HCT116 (cell line): ENCODE measurements around the gene MATCAP1. TPM values are rescaled to one million over a fixed set of nuclear protein-coding genes. Genes with fewer than 3 reads are reported as not detected.

Experiments used
- ATAC-seq: fragments of 200-7000 bp; cut with Tn5 transposase; 2 replicates; pipeline ENCODE4 v1.9.1; 2020; ENCODE audit warnings: mild to moderate bottlenecking, moderate library complexity
- BruUV-seq: library from RNA; stranded (reverse); fragments of 400-500 nt; replicated peaks from 2 replicates; lab custom pipeline; 2021; lab: Mats Ljungman, UMichigan
- CTCF ChIA-PET: fragments of 300-600 bp; sonication (Branson Sonifier 250); formaldehyde crosslinking; loops from one replicate; lab custom pipeline; 2021; ENCODE audit warnings: antibody characterized with exemption; lab: Charles Lee
- POLR2A ChIA-PET: fragments of 300-600, 350-600 bp; sonication (Branson Sonifier 250); formaldehyde crosslinking; loops from one replicate; lab custom pipeline; 2021; ENCODE audit warnings: antibody characterized with exemption; lab: Charles Lee
- RAD21 ChIA-PET, 2 experiments: fragments of 300-600 bp; sonication (Branson Sonifier 250); formaldehyde crosslinking; loops; one replicate each; lab custom pipeline; 2023; ENCODE audit warnings: low total read pairs in 2 of 2; ENCODE audit not compliant: uncharacterized antibody in 2 of 2, unreplicated experiment in 2 of 2, low non-redundant PET in 1 of 2; lab: Charles Lee
- DNase-seq: peaks from one replicate; pipeline ENCODE4 v3.0.0-alpha.2; 2010; ENCODE audit warnings: low read depth, low spot score
- H2AFZ ChIP-seq: fragments of 200-600 bp; shearing (Covaris generic), sonication (generic); 2 replicates; pipeline ENCODE4 v1.6.1; 2017; ENCODE audit warnings: low read depth, mixed run types, mixed read lengths, antibody characterized with exemption, low read length; ENCODE audit not compliant: poor library complexity, severe bottlenecking
- H3K27ac ChIP-seq: 2 replicates; pipeline ENCODE4 v1.5.1; 2012; ENCODE audit warnings: low read depth, low read length
- H3K27me3 ChIP-seq: fragments of 200-600 bp; sonication (generic); 2 replicates; pipeline ENCODE4 v1.6.1; 2016; ENCODE audit warnings: mixed run types, low read length, mixed read lengths; ENCODE audit not compliant: insufficient read depth
- H3K36me3 ChIP-seq, 2 experiments: fragments of 200-500 bp in 1 of 2; fragments of 200-600 bp in 1 of 2; sonication (Bioruptor generic) in 1 of 2; sonication (generic) in 1 of 2; 2 replicates each; pipeline versions ENCODE4 v1.5.1 to v1.6.1; 2014 to 2016; ENCODE audit warnings: low read length in 2 of 2, inconsistent platforms in 1 of 2, mixed read lengths in 1 of 2, mixed run types in 1 of 2; ENCODE audit not compliant: insufficient read depth in 2 of 2, control insufficient read depth in 1 of 2
- H3K4me1 ChIP-seq, 2 experiments: fragments of 200-600 bp in 1 of 2; sonication (generic) in 1 of 2; 2 replicates each; pipeline versions ENCODE4 v1.5.1 to v1.6.1; 2012 to 2017; ENCODE audit warnings: low read length in 2 of 2, inconsistent platforms in 1 of 2, mild to moderate bottlenecking in 1 of 2, mixed read lengths in 1 of 2, mixed run types in 1 of 2, moderate library complexity in 1 of 2; ENCODE audit not compliant: insufficient read depth in 2 of 2, control insufficient read depth in 1 of 2
- H3K4me2 ChIP-seq: fragments of 200-600 bp; sonication (generic); 2 replicates; pipeline ENCODE4 v1.6.1; 2017; ENCODE audit warnings: mixed run types, low read length, mixed read lengths
- H3K4me3 ChIP-seq, 2 experiments: fragments of 200-600 bp in 1 of 2; sonication (generic) in 1 of 2; replicated peaks in 1 of 2; 2 replicates each; pipeline ENCODE4 v1.5.1; 2011 to 2016; ENCODE audit warnings: low read length in 2 of 2, control low read depth in 1 of 2, low read depth in 1 of 2, mild to moderate bottlenecking in 1 of 2, mixed read lengths in 1 of 2, mixed run types in 1 of 2
- H3K79me2 ChIP-seq: fragments of 200-600 bp; sonication (generic); 2 replicates; pipeline ENCODE4 v1.6.1; 2017; ENCODE audit warnings: mild to moderate bottlenecking, mixed run types, low read length, moderate library complexity, mixed read lengths; ENCODE audit not compliant: insufficient read depth
- H3K9ac ChIP-seq: fragments of 200-600 bp; sonication (generic); 2 replicates; pipeline ENCODE4 v1.6.1; 2016; ENCODE audit warnings: low read length, mixed read lengths
- H3K9me2 ChIP-seq: fragments of 200-600 bp; sonication (generic), shearing (Covaris generic); 2 replicates; pipeline ENCODE4 v1.6.1; 2017; ENCODE audit warnings: mixed run types, mild to moderate bottlenecking, moderate library complexity; ENCODE audit not compliant: insufficient read depth
- H3K9me3 ChIP-seq, 2 experiments: fragments of 200-500 bp in 1 of 2; fragments of 200-600 bp in 1 of 2; sonication (Bioruptor generic) in 1 of 2; sonication (generic) in 1 of 2; 2 replicates each; pipeline ENCODE4 v1.6.1; 2014 to 2017; ENCODE audit warnings: low read length in 2 of 2, mixed read lengths in 2 of 2, inconsistent platforms in 1 of 2, low read depth in 1 of 2, mild to moderate bottlenecking in 1 of 2, mixed run types in 1 of 2, moderate library complexity in 1 of 2; ENCODE audit not compliant: control insufficient read depth in 1 of 2, insufficient read depth in 1 of 2
- H4K20me1 ChIP-seq: fragments of 200-600 bp; sonication (generic), shearing (Covaris generic); 2 replicates; pipeline ENCODE4 v1.6.1; 2017; ENCODE audit warnings: mixed run types, mild to moderate bottlenecking, moderate library complexity; ENCODE audit not compliant: insufficient read depth
- ATF3 ChIP-seq: IDR thresholded peaks from 2 replicates; pipeline ENCODE4 v1.6.1; 2012
- CBX3 ChIP-seq: IDR thresholded peaks from 2 replicates; pipeline ENCODE4 v1.6.1; 2012; ENCODE audit warnings: low read depth
- CEBPB ChIP-seq: IDR thresholded peaks from 2 replicates; pipeline ENCODE4 v1.6.1; 2012; ENCODE audit warnings: low read depth
- ELF1 ChIP-seq: IDR thresholded peaks from 2 replicates; pipeline ENCODE4 v1.6.1; 2012; ENCODE audit warnings: low read depth, borderline replicate concordance
- EZH2phosphoT487 ChIP-seq: fragments of 200-600 bp; IDR thresholded peaks from 2 replicates; pipeline ENCODE4 v1.6.1; 2018; ENCODE audit warnings: antibody characterized with exemption, borderline replicate concordance
- FOSL1 ChIP-seq: IDR thresholded peaks from 2 replicates; pipeline ENCODE4 v1.6.1; 2012; ENCODE audit warnings: low read depth
- JUND ChIP-seq: IDR thresholded peaks from 2 replicates; pipeline ENCODE4 v1.6.1; 2012
- MAX ChIP-seq: IDR thresholded peaks from 2 replicates; pipeline ENCODE4 v1.6.1; 2012
- RAD21 ChIP-seq: IDR thresholded peaks from 2 replicates; pipeline ENCODE4 v1.6.1; 2012; ENCODE audit warnings: low read depth, mild to moderate bottlenecking
- SIN3A ChIP-seq: IDR thresholded peaks from 2 replicates; pipeline ENCODE4 v1.6.1; 2012; ENCODE audit warnings: low read depth
- SRF ChIP-seq: IDR thresholded peaks from 2 replicates; pipeline ENCODE4 v1.6.1; 2012; ENCODE audit warnings: low read depth
- YY1 ChIP-seq: IDR thresholded peaks from 2 replicates; pipeline ENCODE4 v1.6.1; 2011; ENCODE audit warnings: low read length, low read depth, moderate library complexity, mild to moderate bottlenecking; ENCODE audit not compliant: insufficient replicate concordance; ENCODE audit errors: extremely low read depth
- ZFX ChIP-seq: fragments of 450-650 bp; IDR thresholded peaks from 2 replicates; pipeline ENCODE4 v1.6.1; 2017
- ZNF274 ChIP-seq: fragments of 200-500 bp; sonication (Bioruptor generic); IDR thresholded peaks from 2 replicates; pipeline ENCODE4 v1.6.1; 2014; ENCODE audit warnings: mild to moderate bottlenecking, low read depth, low read length, inconsistent platforms
- intact Hi-C: fragments of 100-400 bp; cut with micrococcal nuclease; formaldehyde crosslinking; loops from 2 replicates; pipeline ENCODE4 v1.10.0; 2022
- total RNA-seq: library from RNA; stranded (reverse); gene quantifications from one replicate; pipeline ENCODE4 v1.2.1, GENCODE V29; 2021; ENCODE audit not compliant: unreplicated experiment
- TF ChIP-seq, protein P1 (sequence below): IDR thresholded peaks from 2 replicates; pipeline ENCODE4 v1.6.1; 2011; ENCODE audit warnings: mild to moderate bottlenecking, low read length, moderate library complexity; ENCODE audit not compliant: insufficient replicate concordance; ENCODE audit errors: extremely low read depth
- TF ChIP-seq, protein P2 (sequence below), 3 experiments: fragments of 200-600 bp in 1 of 3; sonication (generic) in 1 of 3; IDR thresholded peaks in 2 of 3; conservative IDR thresholded peaks in 1 of 3; 2 replicates each; pipeline ENCODE4 v1.5.1; 2012 to 2017; ENCODE audit warnings: low read depth in 2 of 3, low read length in 2 of 3, antibody characterized with exemption in 1 of 3, borderline replicate concordance in 1 of 3, control low read depth in 1 of 3, mild to moderate bottlenecking in 1 of 3, mixed read lengths in 1 of 3, mixed run types in 1 of 3, moderate library complexity in 1 of 3; ENCODE audit not compliant: insufficient read depth in 1 of 3

The MATCAP1 gene
- total RNA-seq, 1 experiment from 2014 or later: 38.7 TPM

DNA sequence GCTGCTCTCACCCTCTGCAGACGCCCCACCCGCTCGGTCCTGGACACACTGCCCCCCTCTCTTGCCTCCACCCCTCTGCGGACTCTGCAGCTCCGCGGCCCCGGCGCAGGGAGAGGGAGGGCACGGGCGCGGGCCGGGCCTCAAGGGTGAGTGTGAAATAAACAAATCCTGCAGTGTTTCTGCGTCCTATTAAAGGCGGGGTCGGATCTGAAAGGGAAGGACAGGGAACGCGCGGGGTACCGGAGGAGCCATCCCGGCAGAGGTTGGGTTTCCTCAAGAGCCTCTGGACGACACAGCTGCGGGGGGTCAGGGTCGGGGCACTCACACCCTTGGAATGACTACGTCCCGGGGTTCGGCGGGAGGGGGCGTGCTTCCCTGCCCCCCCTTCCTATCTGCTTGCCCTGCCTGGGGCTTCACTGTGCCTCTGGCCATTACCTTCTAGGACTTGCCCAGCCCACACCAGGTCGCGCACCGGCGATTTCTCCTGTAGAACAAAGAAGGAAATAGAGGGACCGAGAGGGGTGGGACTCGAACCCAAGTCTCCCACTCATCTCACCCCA, 19.7 kb downstream of the MATCAP1 start:
- no peaks in the 10 kb centered on the region; the same call in 1 of the 2 replicates for H3K79me2 ChIP-seq
- no peaks in the 10 kb centered on the region for H3K9me2 ChIP-seq
- peak overlapping the region; percentile 65 for H3K4me2 ChIP-seq
- ChIA-PET RAD21 (no interaction called here), CTCF (no interaction called here), POLR2A (no interaction called here)
- H2AFZ ChIP-seq: no peak overlapping the region
- H3K36me3 ChIP-seq: no peaks in the 10 kb centered on the region
- intact Hi-C loops: no loop called here
- H3K9me3 ChIP-seq: no peaks in the 10 kb centered on the region
- ATAC-seq: no peak
- no peaks in the 10 kb centered on the region for H3K27me3 ChIP-seq
- H3K27ac ChIP-seq: peak overlapping the region; percentile 13; the same call in 1 of the 2 replicates
- DNase-seq: no peak
- no peaks in the 10 kb centered on the region for H4K20me1 ChIP-seq
- H3K9ac ChIP-seq: peak overlapping the region; percentile 52; the same call in 1 of the 2 replicates
- TF ChIP-seq SIN3A: no peak
- no peak for TF ChIP-seq EZH2phosphoT487
- TF ChIP-seq JUND: no peak
- no peak for TF ChIP-seq ZFX
- TF ChIP-seq SRF: no peak
- TF ChIP-seq RAD21: no peak
- no peak for TF ChIP-seq MAX
- TF ChIP-seq ATF3: no peak
- no peak for TF ChIP-seq FOSL1
- TF ChIP-seq CEBPB: no peak
- TF ChIP-seq, protein P1, sequence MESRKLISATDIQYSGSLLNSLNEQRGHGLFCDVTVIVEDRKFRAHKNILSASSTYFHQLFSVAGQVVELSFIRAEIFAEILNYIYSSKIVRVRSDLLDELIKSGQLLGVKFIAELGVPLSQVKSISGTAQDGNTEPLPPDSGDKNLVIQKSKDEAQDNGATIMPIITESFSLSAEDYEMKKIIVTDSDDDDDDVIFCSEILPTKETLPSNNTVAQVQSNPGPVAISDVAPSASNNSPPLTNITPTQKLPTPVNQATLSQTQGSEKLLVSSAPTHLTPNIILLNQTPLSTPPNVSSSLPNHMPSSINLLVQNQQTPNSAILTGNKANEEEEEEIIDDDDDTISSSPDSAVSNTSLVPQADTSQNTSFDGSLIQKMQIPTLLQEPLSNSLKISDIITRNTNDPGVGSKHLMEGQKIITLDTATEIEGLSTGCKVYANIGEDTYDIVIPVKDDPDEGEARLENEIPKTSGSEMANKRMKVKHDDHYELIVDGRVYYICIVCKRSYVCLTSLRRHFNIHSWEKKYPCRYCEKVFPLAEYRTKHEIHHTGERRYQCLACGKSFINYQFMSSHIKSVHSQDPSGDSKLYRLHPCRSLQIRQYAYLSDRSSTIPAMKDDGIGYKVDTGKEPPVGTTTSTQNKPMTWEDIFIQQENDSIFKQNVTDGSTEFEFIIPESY: no peak
- TF ChIP-seq ELF1: no peak
- TF ChIP-seq YY1: no peak
- TF ChIP-seq CBX3: no peak
- TF ChIP-seq, protein P2, sequence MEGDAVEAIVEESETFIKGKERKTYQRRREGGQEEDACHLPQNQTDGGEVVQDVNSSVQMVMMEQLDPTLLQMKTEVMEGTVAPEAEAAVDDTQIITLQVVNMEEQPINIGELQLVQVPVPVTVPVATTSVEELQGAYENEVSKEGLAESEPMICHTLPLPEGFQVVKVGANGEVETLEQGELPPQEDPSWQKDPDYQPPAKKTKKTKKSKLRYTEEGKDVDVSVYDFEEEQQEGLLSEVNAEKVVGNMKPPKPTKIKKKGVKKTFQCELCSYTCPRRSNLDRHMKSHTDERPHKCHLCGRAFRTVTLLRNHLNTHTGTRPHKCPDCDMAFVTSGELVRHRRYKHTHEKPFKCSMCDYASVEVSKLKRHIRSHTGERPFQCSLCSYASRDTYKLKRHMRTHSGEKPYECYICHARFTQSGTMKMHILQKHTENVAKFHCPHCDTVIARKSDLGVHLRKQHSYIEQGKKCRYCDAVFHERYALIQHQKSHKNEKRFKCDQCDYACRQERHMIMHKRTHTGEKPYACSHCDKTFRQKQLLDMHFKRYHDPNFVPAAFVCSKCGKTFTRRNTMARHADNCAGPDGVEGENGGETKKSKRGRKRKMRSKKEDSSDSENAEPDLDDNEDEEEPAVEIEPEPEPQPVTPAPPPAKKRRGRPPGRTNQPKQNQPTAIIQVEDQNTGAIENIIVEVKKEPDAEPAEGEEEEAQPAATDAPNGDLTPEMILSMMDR (IDR thresholded peaks at IDR 0.05 in 2 of 3, conservative IDR thresholded peaks at IDR 0.05 in 1 of 3; ENCODE audit: borderline replicate concordance in 1 of 3, insufficient read depth in 1 of 3, low read depth in 2 of 3, low read length in 2 of 3): no peak
- no peak for TF ChIP-seq ZNF274
- BruUV-seq: no TSS peak
- no peak overlapping the region for H3K4me3 ChIP-seq
- peaks cover 20 to 30% of the 10 kb centered on the region in 2 experiments for H3K4me1 ChIP-seq
